Measurements from ENCODE around the gene OR2F1. TPM values are rescaled to one million over a fixed set of nuclear protein-coding genes. Genes with fewer than 3 reads are reported as not detected.

The OR2F1 gene
- total and polyA plus RNA-seq, 7 donors: not detected

GRCh38 chr7:143960813-143961610, 6.4 kb downstream of the OR2F1 start:
- ATAC-seq (no peak), DNase-seq (no peak)
- Histone ChIP-seq H3K27ac (no peak overlapping the region), H3K36me3 (ENCODE audit: insufficient read depth in 1 of 2, low read depth in 1 of 2) (no peaks in the 10 kb centered on the region), H3K27me3 (ENCODE audit: insufficient read depth in 3 of 3, low read length in 2 of 3) (peaks cover 0 to 5% (median 0%) of the 10 kb centered on the region in 3 donors), H3K9me3 (no peaks in the 10 kb centered on the region), H3K4me3 (no peak overlapping the region), H3K4me1 (no peaks in the 10 kb centered on the region)
- WGBS, 3 donors: 64 to 81% (median 72%) methylated on average over 5 of the region's 5 CpGs
- no peak for TF ChIP-seq CTCF (IDR thresholded peaks at IDR 0.05)
- intact Hi-C loops (cut with DNase I): no loop called here

- Histone ChIP-seq H3K27me3 (ENCODE audit: insufficient read depth in 3 of 3, low read length in 2 of 3) (no peaks in the 10 kb centered on the region), H3K9me3 (no peaks in the 10 kb centered on the region), H3K4me1 (no peaks in the 10 kb centered on the region), H3K27ac (no peak overlapping the region), H3K4me3 (no peak overlapping the region), H3K36me3 (ENCODE audit: insufficient read depth in 1 of 2, low read depth in 1 of 2) (no peaks in the 10 kb centered on the region)
- no peak for TF ChIP-seq CTCF (IDR thresholded peaks at IDR 0.05)
- DNase-seq: no peak
- ATAC-seq: no peak
- 48 to 61% (median 59%) methylated on average over 2 of the region's 2 CpGs for WGBS, 3 donors
- intact Hi-C loops (cut with DNase I): no loop called here
These were observed 10.6 kb downstream of the OR2F1 start for GRCh38 chr7:143965280-143965679.

- Histone ChIP-seq H3K4me1 (no peaks in the 10 kb centered on the region), H3K36me3 (ENCODE audit: insufficient read depth in 1 of 2, low read depth in 1 of 2) (no peaks in the 10 kb centered on the region), H3K27me3 (ENCODE audit: insufficient read depth in 3 of 3, low read length in 2 of 3) (no peaks in the 10 kb centered on the region), H3K27ac (no peak overlapping the region), H3K9me3 (no peaks in the 10 kb centered on the region), H3K4me3 (no peak overlapping the region)
- DNase-seq: no peak
- TF ChIP-seq CTCF (IDR thresholded peaks at IDR 0.05): no peak
- ATAC-seq: no peak
- intact Hi-C loops (cut with DNase I): no loop called here
- WGBS, 3 donors: 72 to 79% (median 77%) methylated on average over 4 of the region's 4 CpGs
These were observed 12.8 kb downstream of the OR2F1 start for GRCh38 chr7:143967398-143967797.

- no peak overlapping the region for H3K4me3 ChIP-seq
- H3K27ac ChIP-seq: no peak overlapping the region
- intact Hi-C loops (cut with DNase I): no loop called here
- H3K9me3 ChIP-seq: no peaks in the 10 kb centered on the region
- no peaks in the 10 kb centered on the region for H3K27me3 ChIP-seq (ENCODE audit: insufficient read depth in 3 of 3, low read length in 2 of 3)
- no peaks in the 10 kb centered on the region for H3K36me3 ChIP-seq (ENCODE audit: insufficient read depth in 1 of 2, low read depth in 1 of 2)
- ATAC-seq (no peak), DNase-seq (no peak)
- TF ChIP-seq CTCF (IDR thresholded peaks at IDR 0.05): no peak
- H3K4me1 ChIP-seq: no peaks in the 10 kb centered on the region
- 79 to 82% (median 80%) methylated on average over 4 of the region's 4 CpGs for WGBS, 3 donors
These were observed 19.3 kb downstream of the OR2F1 start for GRCh38 chr7:143973870-143974416.
